K562 (cell line): ENCODE data around the gene NOCT. TPM values are rescaled to one million over a fixed set of nuclear protein-coding genes. Genes with fewer than 3 reads are reported as not detected.
A peak's percentile ranks its signal among the peaks of the same experiment; 100 is the strongest.

Experiments
- ATF3 ChIP-seq, 2 experiments: fragments of 450-650 bp in 1 of 2; sonication (generic) in 1 of 2; formaldehyde crosslinking in 1 of 2; IDR thresholded peaks in 1 of 2; conservative IDR thresholded peaks in 1 of 2; 2 replicates each; pipeline versions ENCODE4 v1.6.1 to v1.8.1; 2016 to 2023; ENCODE audit warnings: mild to moderate bottlenecking in 2 of 2, moderate library complexity in 2 of 2, inconsistent platforms in 1 of 2, missing genetic modification reagents in 1 of 2
- BACH1 ChIP-seq: fragments of 200-800 bp; sonication (Bioruptor generic); IDR thresholded peaks from 2 replicates; pipeline ENCODE4 v1.6.1; 2016; ENCODE audit warnings: missing genetic modification characterization, missing compliant biosample characterization
- CHD7 ChIP-seq: fragments of 200-600 bp; sonication (generic); IDR thresholded peaks from one replicate; pipeline ENCODE4 v1.6.1; 2012; ENCODE audit warnings: mild to moderate bottlenecking, low read depth, low read length, inconsistent platforms
- DIDO1 ChIP-seq: fragments of 450-650 bp; IDR thresholded peaks from 2 replicates; pipeline ENCODE4 v1.6.1; 2016; ENCODE audit warnings: low read depth, missing biosample characterization, missing genetic modification characterization
- HCFC1 ChIP-seq: IDR thresholded peaks from 2 replicates; pipeline ENCODE4 v1.6.1; 2012; ENCODE audit warnings: low read depth, low read length, improper control_type of control experiment
- RBM34 ChIP-seq: fragments of 200-400 bp; formaldehyde crosslinking; IDR thresholded peaks from 2 replicates; pipeline ENCODE4 v1.6.1; 2018; ENCODE audit warnings: low read length, borderline replicate concordance; ENCODE audit not compliant: insufficient read depth
- RCOR1 ChIP-seq, 2 experiments: IDR thresholded peaks; 2 replicates each; pipeline ENCODE4 v1.6.1; 2012; ENCODE audit warnings: low read depth in 2 of 2, low read length in 2 of 2, borderline replicate concordance in 1 of 2, improper control_type of control experiment in 1 of 2
- U2AF1 ChIP-seq: fragments of 200-400 bp; formaldehyde crosslinking; optimal IDR thresholded peaks from 2 replicates; pipeline ENCODE3; 2017; ENCODE audit warnings: mild to moderate bottlenecking, low read depth, low read length, moderate library complexity
- ZEB2 ChIP-seq: fragments of 450-650 bp; IDR thresholded peaks from 2 replicates; pipeline ENCODE4 v1.6.1; 2016
- ZNF124 ChIP-seq: sonication (generic); formaldehyde crosslinking; IDR thresholded peaks from 2 replicates; pipeline ENCODE4 v1.8.1; 2022; ENCODE audit warnings: missing genetic modification reagents
- ZNF324 ChIP-seq: fragments of 250-450 bp; sonication (Bioruptor Pico); IDR thresholded peaks from 2 replicates; pipeline ENCODE4 v1.4.0; 2020; ENCODE audit warnings: mild to moderate bottlenecking
- ZNF395 ChIP-seq: fragments of 200-800 bp; sonication (Bioruptor generic); IDR thresholded peaks from 2 replicates; pipeline ENCODE4 v1.6.1; 2017; ENCODE audit warnings: missing genetic modification characterization, missing compliant biosample characterization
- polyA plus RNA-seq, 8 experiments: library from polyadenylated mRNA; depleted of rRNA in 4 of 8; stranded (reverse) in 5 of 8; unstranded in 3 of 8; fragments of >200 nt; fragmentation: Nextera tagmentation in 2 of 8; fragmentation: Illumina TruSeq in 1 of 8; extraction: Ambion mirVana in 2 of 8; extraction: Trizol in 1 of 8; gene quantifications; 2 replicates each; pipeline versions ENCODE4 v1.2.1 to v1.2.3, GENCODE V29; 2011 to 2014; ENCODE audit warnings: inconsistent platforms in 1 of 8, missing spikeins in 1 of 8
- total RNA-seq, 7 experiments: library from RNA; depleted of rRNA in 6 of 7; stranded (reverse); fragments of >200 nt in 6 of 7; fragmentation: Illumina TruSeq in 2 of 7; extraction: Trizol in 2 of 7; gene quantifications; 2 replicates each; pipeline versions ENCODE4 v1.2.1 to v1.2.3, GENCODE V29; 2011 to 2021; ENCODE audit warnings: low replicate concordance in 1 of 7

Gene NOCT
- total and polyA plus RNA-seq, 9 of the 15 experiments (the other 6 are each of a cell fraction or from before 2014, with no cell fraction given), result 1.3 to 20.2 (median 11.1) TPM

- peak in 1 of 2 experiments; percentile 45; a peak in 2 of 4 replicates for TF ChIP-seq RCOR1 (IDR thresholded peaks at IDR 0.05; ENCODE audit: borderline replicate concordance in 1 of 2, low read depth in 2 of 2, low read length in 2 of 2)
- no peak for TF ChIP-seq ZNF324 (CRISPR knock-in tag)
- no peak for TF ChIP-seq BACH1
- no peak for TF ChIP-seq DIDO1 (tag)
- no peak for TF ChIP-seq CHD7
- no peak for TF ChIP-seq ZEB2
- peak; percentile 60 for TF ChIP-seq HCFC1
- no peak for TF ChIP-seq U2AF1
- TF ChIP-seq RBM34, result no peak
- no peak for TF ChIP-seq ZNF124 (CRISPR knock-in tag)
- TF ChIP-seq ATF3 (IDR thresholded peaks at IDR 0.05), result no peak
- TF ChIP-seq ATF3 (CRISPR knock-in tag; conservative IDR thresholded peaks at IDR 0.05), result no peak
- peak; percentile 53; the same call in 1 of the 2 replicates for TF ChIP-seq ZNF395 (CRISPR knock-in tag)
Measured at GRCh38 chr4:139082750-139083606, 67.4 kb downstream of the NOCT start (continued).
